GM10847 (cell line): ENCODE data around the gene KRT37.
"Not testable (repeated sequence)": the region's sequence is repeated elsewhere in the genome, so short reads cannot be mapped to it uniquely, and the experiment has no call there.

Source experiments
- POLR2A ChIP-seq: IDR thresholded peaks from 2 replicates; pipeline ENCODE4 v1.6.1; 2011; ENCODE audit not compliant: insufficient read length; ENCODE audit errors: extremely low read depth

Gene KRT37

GRCh38 chr17:41394254-41394996, 30.0 kb downstream of the KRT37 start:
- no peak for TF ChIP-seq POLR2A

GRCh38 chr17:41393826-41394225, 30.6 kb downstream of the KRT37 start:
- TF ChIP-seq POLR2A: no peak

GRCh38 chr17:41393294-41393693, 31.1 kb downstream of the KRT37 start:
- TF ChIP-seq POLR2A: no peak

- TF ChIP-seq POLR2A: no peak
Observed at GRCh38 chr17:41392278-41392677, 32.1 kb downstream of the KRT37 start.

DNA sequence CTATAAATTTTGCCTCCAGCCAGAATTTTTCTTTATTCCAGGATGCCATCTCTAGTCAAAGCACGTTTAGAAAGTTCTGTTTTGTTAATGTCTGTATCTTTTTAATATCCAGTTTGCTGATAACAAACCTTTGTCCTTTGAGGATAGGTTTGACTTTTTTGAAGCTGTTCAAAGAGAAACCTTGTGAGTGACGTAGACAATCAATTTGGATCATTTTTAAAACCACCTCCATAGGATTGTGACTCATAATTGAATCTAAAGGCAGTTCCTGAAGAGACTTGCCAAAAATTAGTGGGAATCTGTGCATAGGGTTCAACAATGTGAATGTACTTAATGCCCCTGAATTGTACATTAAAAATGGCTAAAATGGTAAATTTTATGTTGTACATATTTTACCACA, 32.9 kb downstream of the KRT37 start:
- no peak for TF ChIP-seq POLR2A

- no peak for TF ChIP-seq POLR2A
Observed at GRCh38 chr17:41390411-41390938, 33.9 kb downstream of the KRT37 start.

DNA sequence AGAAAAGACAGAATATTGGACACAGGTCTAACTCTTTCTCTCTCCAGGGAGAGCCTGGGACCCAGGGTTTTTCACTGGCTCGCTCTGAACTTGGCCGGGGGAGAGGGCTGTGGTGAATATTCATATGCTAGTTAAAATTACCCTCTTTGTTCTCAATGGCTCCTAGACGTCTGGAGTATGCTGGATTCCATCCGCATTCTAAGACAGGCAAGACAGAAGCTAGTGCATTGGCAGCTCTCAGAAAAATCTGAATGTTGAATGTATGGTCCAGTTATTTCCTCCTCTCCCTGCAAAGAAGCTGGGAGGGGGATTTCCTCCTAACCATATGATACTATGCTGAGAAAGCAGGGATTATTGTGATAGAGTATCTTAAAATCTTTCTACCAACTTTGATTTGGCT, 36.7 kb downstream of the KRT37 start:
- TF ChIP-seq POLR2A: no peak

GRCh38 chr17:41386227-41386626, 38.2 kb downstream of the KRT37 start:
- no peak for TF ChIP-seq POLR2A

GRCh38 chr17:41383690-41384089, 40.7 kb downstream of the KRT37 start:
- no peak for TF ChIP-seq POLR2A

DNA sequence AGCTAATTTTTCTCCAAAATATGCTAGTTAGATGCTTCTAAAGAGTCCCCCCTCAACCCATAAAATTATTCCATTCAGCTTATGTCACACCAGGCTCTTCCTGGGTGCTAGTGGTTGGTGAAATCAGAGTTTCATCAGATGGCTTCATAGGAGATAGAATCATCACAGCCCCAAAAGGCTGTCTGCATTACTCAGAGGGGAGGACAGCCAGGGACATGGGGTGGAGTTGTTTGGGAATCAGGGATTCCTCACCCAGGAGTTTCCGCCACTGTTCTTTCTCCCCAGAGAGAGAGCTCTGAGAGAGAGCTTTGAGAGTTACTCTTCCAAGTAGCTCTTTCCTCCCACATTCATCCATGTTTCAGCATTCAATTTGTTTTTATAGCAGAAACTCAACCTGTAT, 42.0 kb downstream of the KRT37 start:
- TF ChIP-seq POLR2A: no peak

GRCh38 chr17:41381943-41382342, 42.4 kb downstream of the KRT37 start, which contains the start of gene KRT34:
KRT34 (minus strand) TSS chr17:41382306; CDS start chr17:41382246, 60 bp downstream.
- not testable (repeated sequence) for TF ChIP-seq POLR2A

DNA sequence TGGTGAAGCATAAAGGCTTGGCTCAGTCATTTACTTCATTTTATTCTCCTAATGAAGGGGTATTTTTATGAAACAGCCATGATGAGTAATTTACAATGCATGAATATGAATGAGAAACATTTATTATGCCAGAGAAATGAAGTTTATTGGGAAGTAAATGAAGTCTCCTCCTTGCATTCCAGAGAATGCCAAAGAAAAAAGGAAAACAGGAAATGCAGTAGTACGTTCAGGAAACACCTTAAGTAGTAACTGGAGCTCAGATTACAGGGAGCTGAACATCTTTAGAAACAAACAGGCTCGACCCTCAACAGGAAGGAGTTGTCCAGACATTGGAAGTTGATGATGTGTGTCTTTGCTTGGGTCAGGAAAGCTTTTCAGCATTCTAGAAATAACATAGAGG, 46.8 kb downstream of the KRT37 start:
- TF ChIP-seq POLR2A: no peak
